ENCODE data around the gene PSORS1C2. TPM values are rescaled to one million over a fixed set of nuclear protein-coding genes. Genes with fewer than 3 reads are reported as not detected.

The PSORS1C2 gene
- total and polyA plus RNA-seq, 3 donors from 2014 or later: not detected

DNA sequence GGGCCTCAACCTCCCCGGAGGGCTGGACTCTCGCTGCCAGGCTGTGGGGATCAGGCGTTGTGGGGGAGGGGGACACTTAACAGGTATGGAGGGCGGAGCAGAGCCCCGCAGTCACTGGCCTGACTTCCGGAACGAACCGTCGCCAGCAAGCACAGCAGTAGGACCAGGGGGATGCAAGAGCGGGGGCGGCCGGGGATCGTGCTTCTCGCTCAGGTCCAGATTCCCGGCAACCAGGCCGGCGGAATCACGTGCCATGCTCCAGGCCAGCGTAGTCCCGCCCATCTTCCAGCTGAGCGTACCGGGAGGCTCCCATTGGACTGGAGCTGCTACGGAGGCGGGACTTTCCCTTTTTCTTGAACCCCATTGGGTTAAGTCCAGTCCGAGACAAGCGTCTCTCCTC, 41.6 kb upstream of the PSORS1C2 start:
- Histone ChIP-seq H3K36me3 (ENCODE audit: low read depth, missing control alignments) (no peaks in the 10 kb centered on the region), H3K27me3 (no peaks in the 10 kb centered on the region), H3K4me1 (no peaks in the 10 kb centered on the region), H3K27ac (peak overlapping the region in 1 of 2 donors; percentile 59), H3K4me3 (peak overlapping the region; percentile 49 to 58), H3K9me3 (no peaks in the 10 kb centered on the region)
- peak; percentile 86 for DNase-seq
- TF ChIP-seq POLR2A (IDR thresholded peaks at IDR 0.05): no peak
- TF ChIP-seq, protein P1, sequence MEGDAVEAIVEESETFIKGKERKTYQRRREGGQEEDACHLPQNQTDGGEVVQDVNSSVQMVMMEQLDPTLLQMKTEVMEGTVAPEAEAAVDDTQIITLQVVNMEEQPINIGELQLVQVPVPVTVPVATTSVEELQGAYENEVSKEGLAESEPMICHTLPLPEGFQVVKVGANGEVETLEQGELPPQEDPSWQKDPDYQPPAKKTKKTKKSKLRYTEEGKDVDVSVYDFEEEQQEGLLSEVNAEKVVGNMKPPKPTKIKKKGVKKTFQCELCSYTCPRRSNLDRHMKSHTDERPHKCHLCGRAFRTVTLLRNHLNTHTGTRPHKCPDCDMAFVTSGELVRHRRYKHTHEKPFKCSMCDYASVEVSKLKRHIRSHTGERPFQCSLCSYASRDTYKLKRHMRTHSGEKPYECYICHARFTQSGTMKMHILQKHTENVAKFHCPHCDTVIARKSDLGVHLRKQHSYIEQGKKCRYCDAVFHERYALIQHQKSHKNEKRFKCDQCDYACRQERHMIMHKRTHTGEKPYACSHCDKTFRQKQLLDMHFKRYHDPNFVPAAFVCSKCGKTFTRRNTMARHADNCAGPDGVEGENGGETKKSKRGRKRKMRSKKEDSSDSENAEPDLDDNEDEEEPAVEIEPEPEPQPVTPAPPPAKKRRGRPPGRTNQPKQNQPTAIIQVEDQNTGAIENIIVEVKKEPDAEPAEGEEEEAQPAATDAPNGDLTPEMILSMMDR (IDR thresholded peaks at IDR 0.05): no peak
- intact Hi-C loops (cut with DNase I; ENCODE audit: low total_unique reads): no loop called here
- 9 to 62% methylated on average over 9 to 26 of the region's 26 CpGs for WGBS, 2 donors

DNA sequence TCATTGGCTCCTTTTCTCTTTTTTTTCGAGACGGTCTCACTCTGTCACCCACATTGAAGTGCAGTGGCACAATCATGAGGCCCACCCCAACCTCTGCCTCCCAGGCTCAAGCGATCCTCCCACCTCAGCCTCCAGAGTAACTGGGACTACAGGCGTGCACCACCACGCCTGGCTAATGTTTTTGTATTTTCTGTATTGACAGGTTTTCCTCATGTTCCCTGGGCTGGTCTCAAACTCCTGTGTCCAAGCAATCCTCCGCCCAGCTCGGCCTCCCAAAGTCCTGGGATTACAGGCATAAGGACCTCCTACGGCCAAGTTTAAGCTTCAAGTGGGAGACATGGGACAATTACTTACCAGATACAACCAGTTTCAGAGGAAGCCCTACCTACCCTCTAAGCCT, 41.0 kb upstream of the PSORS1C2 start:
- 67 to 82% methylated on average over 8 of the region's 8 CpGs for WGBS, 2 donors
- peak overlapping the region; percentile 49 to 58 for H3K4me3 ChIP-seq
- TF ChIP-seq, protein P1 (IDR thresholded peaks at IDR 0.05): no peak
- TF ChIP-seq POLR2A (IDR thresholded peaks at IDR 0.05): no peak

DNA sequence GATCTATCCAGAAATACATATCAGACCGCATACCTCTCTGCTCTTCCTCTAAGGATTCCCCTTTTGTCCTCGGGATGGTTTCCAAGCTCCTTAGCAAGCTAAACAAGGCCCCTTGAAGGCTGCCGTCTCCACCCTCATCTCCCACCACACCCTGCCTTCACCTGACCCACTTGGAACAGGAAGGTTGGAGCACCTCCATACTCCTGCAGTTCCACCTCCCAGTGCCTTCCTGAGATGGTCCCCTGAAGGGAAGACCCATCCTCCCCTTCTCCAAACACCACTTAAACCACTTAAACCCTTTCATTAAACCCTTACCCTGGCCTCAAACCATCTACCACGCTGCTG, 40.1 kb upstream of the PSORS1C2 start:
- H3K4me1 ChIP-seq: no peaks in the 10 kb centered on the region
- no peaks in the 10 kb centered on the region for H3K9me3 ChIP-seq
- intact Hi-C loops (cut with DNase I; ENCODE audit: low total_unique reads): no loop called here
- no peaks in the 10 kb centered on the region for H3K27me3 ChIP-seq
- H3K4me3 ChIP-seq: no peak overlapping the region
- no peak for DNase-seq
- 82 to 86% methylated on average over 4 of the region's 4 CpGs for WGBS, 2 donors
- H3K36me3 ChIP-seq (ENCODE audit: low read depth, missing control alignments): no peaks in the 10 kb centered on the region
- no peak overlapping the region for H3K27ac ChIP-seq
- TF ChIP-seq, protein P1 (IDR thresholded peaks at IDR 0.05): no peak
- TF ChIP-seq POLR2A (IDR thresholded peaks at IDR 0.05): no peak

More for the DNA sequence above, 41.0 kb upstream of the PSORS1C2 start:
- no peak for DNase-seq
- intact Hi-C loops (cut with DNase I; ENCODE audit: low total_unique reads): no loop called here
- H3K4me1 ChIP-seq: no peaks in the 10 kb centered on the region
- peak overlapping the region in 1 of 2 donors; percentile 59 for H3K27ac ChIP-seq
- no peaks in the 10 kb centered on the region for H3K9me3 ChIP-seq
- H3K27me3 ChIP-seq: no peaks in the 10 kb centered on the region
- no peaks in the 10 kb centered on the region for H3K36me3 ChIP-seq (ENCODE audit: low read depth, missing control alignments)

DNA sequence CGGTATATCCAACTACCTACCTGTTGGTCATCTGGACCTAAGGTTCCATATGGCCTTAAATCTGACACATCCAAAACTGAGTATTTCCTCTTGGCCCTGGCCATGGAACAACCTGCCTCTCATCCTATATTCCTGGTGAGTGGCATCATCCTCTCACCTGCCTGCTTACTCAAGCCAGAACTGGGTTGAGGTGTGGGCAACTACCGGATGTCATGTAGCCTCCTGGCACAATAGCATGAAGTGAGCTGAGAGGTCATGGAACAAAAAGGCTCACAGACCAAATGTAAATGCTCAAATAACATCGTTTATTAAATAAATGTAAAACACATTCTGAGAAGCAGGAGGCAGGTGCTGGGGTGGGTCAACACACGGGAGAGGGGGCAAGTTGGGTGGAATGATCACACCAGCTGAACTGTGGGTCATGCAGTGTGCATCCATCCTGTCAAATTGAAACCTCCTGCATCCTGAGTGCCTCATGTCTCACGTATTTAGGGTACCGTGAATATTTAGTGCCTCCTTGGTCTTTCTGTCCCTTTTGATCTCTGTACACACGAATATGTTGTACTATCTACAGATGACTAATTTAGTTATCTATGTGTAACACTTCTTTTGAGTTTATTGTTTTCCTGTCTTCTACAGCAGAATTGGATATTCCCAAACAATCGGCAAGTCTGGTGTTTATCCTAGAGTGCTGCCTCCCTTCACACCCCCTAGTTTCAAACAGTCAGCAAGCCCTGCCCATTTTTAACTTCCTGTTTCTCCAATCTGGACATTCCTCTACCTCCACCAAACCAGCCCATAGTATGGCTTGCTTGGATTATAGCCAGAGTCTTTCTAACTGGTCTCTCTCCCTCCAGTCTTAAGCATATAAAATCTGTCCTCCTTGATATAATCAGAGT, 39.5 kb upstream of the PSORS1C2 start:
- 47 to 75% methylated on average over 8 of the region's 8 CpGs for WGBS, 2 donors
- no peaks in the 10 kb centered on the region for H3K27me3 ChIP-seq
- H3K4me1 ChIP-seq: no peaks in the 10 kb centered on the region
- no peaks in the 10 kb centered on the region for H3K9me3 ChIP-seq
- intact Hi-C loops (cut with DNase I; ENCODE audit: low total_unique reads): no loop called here
- H3K27ac ChIP-seq: no peak overlapping the region
- no peaks in the 10 kb centered on the region for H3K36me3 ChIP-seq (ENCODE audit: low read depth, missing control alignments)
- no peak for DNase-seq
- H3K4me3 ChIP-seq: no peak overlapping the region
- TF ChIP-seq, protein P1 (IDR thresholded peaks at IDR 0.05): no peak
- no peak for TF ChIP-seq POLR2A (IDR thresholded peaks at IDR 0.05)

DNA sequence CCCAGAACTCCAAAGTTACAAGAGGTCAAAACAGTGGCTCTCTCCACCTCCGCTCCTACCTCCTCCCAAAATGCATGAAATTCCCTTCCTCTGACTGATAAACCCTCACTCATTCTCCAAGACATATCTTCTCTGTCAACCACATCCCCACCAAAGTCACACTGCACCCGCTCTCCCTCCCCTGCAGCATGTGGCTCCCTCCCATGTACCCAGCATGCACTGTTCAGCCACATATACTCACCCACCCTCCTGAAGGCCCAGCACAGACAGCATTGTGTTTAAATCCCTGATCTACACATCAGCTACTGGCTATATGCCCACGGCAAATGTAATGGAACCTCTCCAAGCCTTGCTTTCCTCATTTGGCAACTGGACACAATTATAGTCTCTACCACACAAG, 37.1 kb upstream of the PSORS1C2 start:
- Histone ChIP-seq H3K27me3 (no peaks in the 10 kb centered on the region), H3K4me1 (no peaks in the 10 kb centered on the region)
- no peak for TF ChIP-seq POLR2A (IDR thresholded peaks at IDR 0.05)
- TF ChIP-seq, protein P1 (IDR thresholded peaks at IDR 0.05): no peak

More for the DNA sequence above, 37.1 kb upstream of the PSORS1C2 start:
- Histone ChIP-seq H3K27ac (no peak overlapping the region), H3K36me3 (ENCODE audit: low read depth, missing control alignments) (no peaks in the 10 kb centered on the region), H3K9me3 (no peaks in the 10 kb centered on the region), H3K4me3 (no peak overlapping the region)
- WGBS, 2 donors: 81 to 86% methylated on average over 3 of the region's 3 CpGs
- intact Hi-C loops (cut with DNase I; ENCODE audit: low total_unique reads): no loop called here
- no peak for DNase-seq

All from testis (tissue), 3 donors.